SIG-M5 treated with dmso at 0.1 percent for 504 hours (cell line): Measurements from ENCODE around the gene MT1A.

Source experiments
- DNase-seq: peaks from one replicate; lab custom pipeline; 2025; ENCODE audit not compliant: unreplicated experiment; lab: John Stamatoyannopoulos, UW

The MT1A gene

GRCh38 chr16:56675685-56676210 lies 37.3 kb downstream of the MT1A start:
- no peak for DNase-seq

- no peak for DNase-seq
Observed at GRCh38 chr16:56677474-56677873, 39.0 kb downstream of the MT1A start.

GRCh38 chr16:56679078-56679730 lies 40.7 kb downstream of the MT1A start:
- DNase-seq: no peak

GRCh38 chr16:56679818-56680217 lies 41.4 kb downstream of the MT1A start:
- DNase-seq: no peak

GRCh38 chr16:56681939-56682702 lies 43.7 kb downstream of the MT1A start, which contains the start of gene MT1X:
Gene MT1X, plus strand, starts transcription at chr16:56682470. Its CDS starts 71 bp downstream, at chr16:56682541.
- peak; percentile 85 for DNase-seq

- no peak for DNase-seq
Observed at GRCh38 chr16:56682703-56683397, 44.4 kb downstream of the MT1A start.

- DNase-seq: no peak
Observed at GRCh38 chr16:56683424-56684172, 45.1 kb downstream of the MT1A start.

- no peak for DNase-seq
Observed at GRCh38 chr16:56684256-56684925, 45.9 kb downstream of the MT1A start.

GRCh38 chr16:56684926-56685590 lies 46.6 kb downstream of the MT1A start:
- no peak for DNase-seq

GRCh38 chr16:56686758-56687157 lies 48.3 kb downstream of the MT1A start:
- no peak for DNase-seq

GRCh38 chr16:56688762-56689161 lies 50.3 kb downstream of the MT1A start:
- DNase-seq: no peak

- no peak for DNase-seq
Observed at GRCh38 chr16:56689171-56689570, 50.7 kb downstream of the MT1A start.
